Left forelimb (tissue), 1 donor: ENCODE data around the gene SYT12.
"Not testable (repeated sequence)": the region's sequence is repeated elsewhere in the genome, so short reads cannot be mapped to it uniquely, and the experiment has no call there.

Experiments used
- DNase-seq: peaks from one replicate; pipeline ENCODE4 v3.0.0-alpha.2; 2018; ENCODE audit warnings: low spot score

Gene SYT12

DNA sequence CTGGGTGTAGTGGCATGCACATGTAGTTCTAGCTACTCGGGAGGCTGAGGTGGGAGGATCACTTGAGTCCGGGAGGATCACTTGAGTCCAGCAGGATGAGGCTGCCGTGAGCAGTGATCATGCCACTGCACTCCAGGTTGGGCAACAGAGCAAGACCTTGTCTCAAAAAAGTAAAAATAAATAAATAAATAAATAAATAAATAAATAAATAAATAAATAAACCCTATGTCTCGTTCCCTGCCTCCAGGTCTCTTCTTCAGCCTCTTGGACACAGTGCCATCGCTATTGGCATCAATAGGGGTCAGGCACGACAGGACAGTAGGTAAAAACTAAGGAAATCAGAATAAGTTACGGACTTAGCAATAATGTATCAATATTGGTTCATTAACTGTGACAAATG, 23.4 kb upstream of the SYT12 start:
- no peak for DNase-seq

DNA sequence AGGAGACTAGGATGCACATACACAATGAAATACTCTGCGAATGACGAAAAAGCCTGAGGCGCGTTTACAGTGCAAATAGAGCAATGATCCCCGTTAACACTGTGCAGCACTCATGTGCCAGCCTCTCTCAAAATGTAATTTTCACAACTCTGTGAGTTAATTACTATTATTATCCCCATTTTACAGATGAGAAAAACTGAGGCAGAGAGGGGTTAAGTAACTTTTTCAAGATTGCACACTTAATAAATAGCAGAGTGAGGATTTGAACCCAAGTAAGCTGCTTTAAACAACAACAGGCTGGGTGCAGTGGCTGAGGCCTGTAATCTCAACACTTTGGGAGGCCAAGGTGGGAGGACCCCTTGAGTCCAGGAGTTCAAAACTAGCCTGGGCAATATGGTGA, 21.6 kb upstream of the SYT12 start:
- DNase-seq = no peak

DNA sequence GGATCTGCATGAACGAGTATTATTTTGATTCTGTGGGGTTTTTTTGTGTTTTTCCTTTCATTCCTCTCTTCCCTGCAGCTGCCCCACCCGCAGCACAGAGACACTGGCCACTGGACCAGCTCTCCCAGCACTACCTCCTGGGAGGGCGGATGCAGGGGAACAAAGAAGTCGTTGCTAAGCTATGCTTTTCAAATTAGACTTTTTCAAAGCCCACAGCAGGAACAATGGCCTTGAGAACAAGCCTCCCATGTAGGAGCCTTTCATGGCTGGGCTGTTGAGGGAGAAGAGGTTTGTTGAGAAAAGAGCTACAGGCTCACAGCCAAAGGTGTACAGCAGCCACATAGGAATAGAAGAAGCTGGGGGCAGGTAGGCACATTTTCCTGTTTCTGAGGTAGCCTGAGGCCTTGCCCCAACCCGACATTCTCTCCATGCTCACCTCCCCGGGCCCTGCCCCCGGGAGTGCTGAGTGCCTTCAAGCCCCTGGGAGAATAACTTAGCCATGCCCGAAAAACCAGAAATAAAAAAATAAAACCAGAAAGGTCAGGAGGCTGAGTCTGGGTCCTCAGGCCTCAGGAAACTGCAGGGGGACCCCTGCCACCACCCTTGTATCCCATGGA, 20.5 kb upstream of the SYT12 start:
- DNase-seq = no peak

DNA sequence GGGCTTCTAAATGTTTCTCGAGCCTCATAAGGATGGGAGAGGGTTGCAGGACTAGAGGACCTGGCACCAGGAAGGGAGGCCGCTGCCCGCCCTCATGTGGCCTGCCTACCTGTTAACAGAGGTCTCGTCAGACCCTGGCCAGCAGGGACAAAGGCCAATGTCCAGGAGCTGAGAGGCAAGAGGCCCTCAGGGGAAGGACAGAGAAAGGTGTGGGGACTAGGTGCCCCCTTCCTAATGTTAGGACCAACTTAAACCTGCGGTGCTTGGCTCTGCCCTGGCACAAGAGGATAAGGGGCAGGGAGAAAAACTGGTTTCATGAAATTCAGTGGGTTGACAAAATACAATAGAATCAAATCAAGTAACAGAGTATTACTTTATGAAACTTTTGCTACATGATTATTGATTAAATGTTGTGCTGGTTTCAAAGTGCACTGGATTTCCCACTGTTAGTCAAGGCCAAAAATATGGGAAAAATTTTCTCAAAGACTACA, 20.0 kb upstream of the SYT12 start:
- DNase-seq = no peak

DNA sequence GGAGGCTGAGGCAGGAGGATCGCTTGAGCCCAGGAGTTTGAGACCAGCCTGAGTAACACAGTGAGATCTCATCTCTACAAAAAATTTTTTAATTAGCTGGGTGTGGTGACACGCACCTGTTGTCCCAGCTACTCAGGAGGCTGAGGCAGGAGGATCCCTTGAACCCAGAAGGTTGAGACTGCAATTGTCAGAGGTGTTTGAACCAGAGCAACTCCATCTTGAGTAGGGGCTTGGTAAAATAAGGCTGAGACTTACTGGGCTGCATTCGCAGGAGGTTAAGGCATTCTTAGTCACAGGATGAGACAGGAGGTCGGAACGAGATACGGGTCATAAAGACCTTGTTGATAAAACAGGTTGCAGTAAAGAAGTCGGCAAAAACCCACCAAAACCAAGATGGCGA, 17.7 kb upstream of the SYT12 start:
- not testable (repeated sequence) for DNase-seq

DNA sequence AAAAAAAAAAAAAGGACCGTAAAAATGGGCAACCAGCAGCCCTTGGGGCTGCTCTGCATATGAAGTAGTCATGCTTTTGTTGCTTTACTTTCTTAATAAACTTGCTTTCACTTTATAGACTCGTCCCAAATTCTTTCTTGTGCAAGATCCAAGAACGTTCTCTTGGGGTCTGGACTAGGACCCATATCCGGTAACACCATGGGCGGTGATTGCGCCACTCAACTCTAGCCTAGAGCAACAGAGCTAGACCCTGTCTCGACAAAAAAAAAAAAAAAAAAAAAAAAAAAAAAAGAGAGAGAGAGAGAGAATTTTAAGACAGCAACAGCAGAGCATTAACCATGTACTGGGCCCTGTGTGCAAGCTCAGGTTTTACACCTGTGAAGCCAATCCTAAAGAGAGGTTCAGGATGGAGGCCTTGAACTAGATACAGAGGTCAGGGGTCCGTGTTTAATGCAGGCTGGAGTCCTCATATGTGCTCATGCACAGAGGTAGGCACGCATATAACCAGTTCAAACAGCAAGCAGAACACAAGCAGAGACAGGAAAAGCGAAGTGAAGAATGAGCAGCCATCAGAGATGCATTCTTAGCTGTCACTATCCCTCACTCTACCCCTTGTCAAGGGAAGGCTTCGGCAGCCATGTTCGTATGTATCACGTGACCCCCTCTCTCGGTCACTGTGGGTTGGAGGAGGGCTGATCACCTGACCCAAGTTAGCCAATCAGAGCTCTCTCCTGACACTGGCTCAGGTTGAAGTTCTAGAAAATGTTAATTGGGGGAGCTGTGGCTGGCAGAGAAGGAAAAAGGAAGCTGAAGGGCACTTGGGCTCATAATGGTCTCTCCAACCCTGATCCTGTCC, 16.7 kb upstream of the SYT12 start:
- no peak for DNase-seq

DNA sequence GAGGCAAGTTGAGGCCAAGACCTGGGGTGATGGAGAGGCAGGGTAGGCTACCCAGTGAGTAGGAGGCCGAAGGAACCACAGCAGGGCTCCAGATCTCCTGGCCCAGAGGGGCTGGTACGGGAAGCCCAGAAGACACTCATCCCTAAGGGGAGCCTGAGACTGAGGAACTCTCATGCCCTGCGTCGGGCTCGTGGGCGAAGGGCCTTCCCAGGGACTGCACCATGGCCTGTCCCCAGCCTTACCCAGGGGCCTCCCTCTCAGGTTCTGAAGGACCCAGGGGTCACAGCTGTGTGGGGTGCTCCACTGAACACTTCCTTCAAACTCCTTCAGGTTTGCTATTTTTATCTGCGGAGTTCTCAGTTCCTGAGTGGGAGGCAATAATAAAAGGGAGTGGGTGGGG, 15.8 kb upstream of the SYT12 start:
- DNase-seq = no peak

DNA sequence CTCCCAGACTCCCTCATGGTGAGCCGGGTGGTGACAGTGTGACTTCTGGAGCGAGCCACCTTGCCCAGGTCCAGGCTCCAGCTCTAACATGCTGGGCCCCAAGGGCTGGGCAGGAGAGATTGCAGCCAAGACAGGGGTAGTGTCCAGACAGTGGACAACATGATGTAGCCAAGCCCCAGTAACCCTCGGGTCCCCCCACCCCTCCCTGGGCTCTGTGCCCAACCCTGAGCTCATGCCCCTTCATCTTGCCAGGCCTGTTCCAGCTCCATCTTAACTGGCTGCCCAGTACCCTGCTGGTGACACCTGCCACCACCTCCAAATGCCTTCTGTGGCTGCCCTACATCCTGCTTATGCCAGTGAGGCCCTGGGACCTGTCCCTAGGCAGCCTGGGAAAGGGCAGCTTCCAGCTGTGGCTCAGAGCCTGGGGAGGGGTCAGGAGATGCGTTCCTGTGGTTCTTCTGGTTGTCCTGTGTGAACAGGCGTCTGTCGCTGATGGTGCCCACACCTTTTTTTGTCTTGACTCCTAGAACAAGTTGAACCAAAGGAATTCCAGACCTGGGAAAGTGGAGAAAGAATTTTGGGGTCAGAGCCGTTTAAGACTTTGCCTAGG, 12.5 kb upstream of the SYT12 start:
- no peak for DNase-seq

DNA sequence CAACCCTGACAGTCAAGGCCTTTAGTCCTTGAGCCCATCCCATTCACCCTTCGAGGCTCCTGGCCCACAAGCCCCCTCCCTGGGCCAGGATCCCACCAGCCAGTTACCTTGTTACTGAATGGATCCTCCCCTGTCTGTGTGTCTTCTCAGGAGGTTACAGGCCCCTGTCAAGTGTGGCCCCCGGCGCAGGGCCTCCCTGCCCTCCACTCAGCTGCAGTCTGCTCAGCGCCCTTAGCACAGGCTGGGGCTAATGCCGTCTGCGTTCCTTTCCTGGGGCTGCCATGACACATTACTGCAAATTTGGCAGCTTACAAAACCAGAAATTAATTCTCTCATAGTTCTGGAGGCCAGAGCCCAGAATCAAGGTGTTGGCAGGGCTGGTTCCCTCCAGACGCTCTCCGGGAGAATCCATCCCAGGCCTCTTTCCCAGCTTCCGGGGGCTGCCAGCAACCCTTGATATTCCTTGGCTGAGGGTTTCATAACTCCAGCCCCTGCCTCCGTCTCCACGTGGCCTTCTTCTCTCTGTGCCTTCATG, 9.4 kb upstream of the SYT12 start:
- no peak for DNase-seq

DNA sequence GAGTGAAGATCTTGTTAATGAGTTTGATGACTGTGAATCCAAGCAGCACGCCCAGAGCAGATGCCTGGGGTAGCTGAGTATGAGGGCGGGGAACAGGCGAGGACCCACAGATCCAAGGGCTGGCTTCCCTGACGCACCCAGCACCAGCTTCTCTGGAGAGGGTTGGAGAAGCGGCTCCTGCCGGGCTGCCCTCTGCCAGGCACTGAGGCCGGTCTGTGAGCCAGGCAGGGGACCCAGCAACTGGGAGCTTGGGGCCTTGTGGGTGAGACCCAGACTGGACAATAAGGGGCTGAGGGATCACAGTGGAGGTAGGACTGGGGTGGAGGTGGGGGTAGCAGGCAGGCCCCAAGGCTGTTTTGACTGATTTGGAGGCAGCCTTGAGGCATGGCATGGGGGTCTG, 8.6 kb upstream of the SYT12 start:
- DNase-seq = no peak

DNA sequence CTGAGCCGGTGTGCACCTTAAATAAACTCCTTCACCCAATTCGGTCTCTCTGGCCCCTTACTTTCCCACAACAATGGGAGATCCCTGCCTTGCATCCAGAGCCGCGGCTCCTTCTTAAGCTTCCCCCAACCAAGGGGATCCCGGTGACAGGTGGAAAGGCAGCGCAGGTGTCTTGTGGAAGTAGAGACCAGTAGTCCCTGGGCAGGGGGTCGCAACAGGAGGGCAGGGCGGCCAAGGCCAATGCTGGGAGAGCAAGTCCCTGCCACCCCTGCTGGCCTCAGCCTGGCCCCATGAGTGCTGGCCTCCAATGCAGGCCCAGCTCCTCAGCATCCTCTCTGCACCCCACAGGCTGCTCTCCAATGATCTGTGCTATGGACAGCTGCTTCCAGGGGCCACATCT, 7.9 kb upstream of the SYT12 start:
- no peak for DNase-seq

DNA sequence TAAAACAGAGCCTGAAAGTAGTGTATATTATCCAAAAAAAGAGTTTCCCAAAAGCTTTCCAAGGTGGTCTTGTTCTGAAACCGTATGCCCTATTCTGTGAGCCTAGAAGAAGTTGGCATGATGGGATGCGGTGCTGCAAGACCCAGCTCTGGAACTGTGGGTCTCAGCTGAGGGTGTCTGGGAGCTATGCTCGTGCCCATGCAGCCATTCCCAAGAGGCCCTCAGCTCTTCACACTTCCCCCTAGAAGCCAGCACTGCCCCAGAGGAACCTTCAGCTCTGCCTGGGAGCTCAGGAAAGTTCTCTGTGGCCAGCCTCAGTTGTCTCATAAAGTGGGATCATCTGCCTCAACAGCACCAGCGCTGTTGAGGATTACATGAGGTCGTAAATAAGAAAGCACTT, 6.4 kb upstream of the SYT12 start:
- no peak for DNase-seq

DNA sequence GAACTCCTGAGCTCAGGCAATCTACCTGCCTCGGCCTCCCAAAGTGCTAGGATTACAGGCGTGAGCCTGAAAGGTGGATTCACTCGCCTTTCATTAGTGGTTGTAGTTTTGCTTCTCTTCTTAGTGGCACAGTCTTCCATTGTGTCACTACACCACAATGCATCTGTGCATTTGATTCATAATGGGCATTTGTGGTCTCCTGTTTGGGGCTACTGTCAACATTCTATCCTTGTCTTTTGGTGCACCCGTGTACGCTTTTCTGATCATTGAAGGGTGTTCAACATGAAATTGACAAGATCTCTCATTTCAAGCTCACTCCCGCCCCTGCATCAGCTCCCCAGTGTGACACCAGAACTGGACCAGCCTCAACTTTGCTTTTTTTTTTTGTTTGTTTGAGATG, 2.0 kb upstream of the SYT12 start:
- no peak for DNase-seq

DNA sequence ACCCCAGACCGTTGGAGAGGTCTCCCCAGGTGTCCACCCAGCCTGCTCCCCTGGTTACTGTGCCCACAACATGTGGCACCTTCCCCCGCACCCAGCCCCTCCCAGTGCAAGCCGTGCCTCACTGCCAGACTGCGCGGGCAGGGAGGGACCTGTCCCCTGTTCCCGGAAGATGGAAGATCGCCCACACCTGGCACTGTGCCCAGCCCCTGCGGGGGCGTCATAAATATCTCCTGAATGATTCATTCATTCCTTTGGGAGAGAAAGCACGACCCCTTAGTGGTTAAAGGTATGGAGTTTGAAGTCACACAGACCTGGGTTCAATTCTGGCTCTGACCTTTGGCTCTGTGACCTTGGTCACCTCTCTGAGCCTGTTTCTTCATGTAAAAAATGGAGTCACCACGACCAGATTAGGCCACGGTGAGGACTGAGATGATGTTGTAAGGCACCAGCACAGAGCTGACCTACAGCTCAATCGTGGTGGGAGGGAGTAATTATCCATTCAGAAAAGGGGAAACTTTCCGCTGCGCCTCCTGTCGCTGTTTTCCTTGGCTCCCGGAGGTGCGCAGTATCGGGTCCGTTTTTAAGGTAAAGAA, 497 bp upstream of the SYT12 start:
- no peak for DNase-seq

DNA sequence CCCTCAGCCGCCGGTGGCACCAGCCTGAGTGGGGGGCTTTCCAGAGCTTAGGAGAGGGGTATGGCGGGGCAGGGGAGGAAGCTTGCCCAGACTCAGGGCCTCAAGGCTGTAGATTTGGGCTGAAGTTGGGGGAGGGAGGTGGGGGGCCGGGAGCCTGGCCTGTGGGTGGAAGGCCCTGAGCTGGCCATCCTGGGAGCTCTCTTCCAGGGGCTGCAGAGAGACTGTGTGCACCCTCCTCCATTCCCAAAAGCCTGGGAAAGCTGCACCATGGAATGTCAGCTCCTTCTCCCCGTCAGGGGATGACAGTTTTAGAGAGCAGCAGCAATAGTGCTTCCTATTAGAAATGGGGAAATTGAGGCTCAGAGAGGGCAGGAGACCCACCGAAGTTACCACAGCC, 1.0 kb downstream of the SYT12 start:
- no peak for DNase-seq

DNA sequence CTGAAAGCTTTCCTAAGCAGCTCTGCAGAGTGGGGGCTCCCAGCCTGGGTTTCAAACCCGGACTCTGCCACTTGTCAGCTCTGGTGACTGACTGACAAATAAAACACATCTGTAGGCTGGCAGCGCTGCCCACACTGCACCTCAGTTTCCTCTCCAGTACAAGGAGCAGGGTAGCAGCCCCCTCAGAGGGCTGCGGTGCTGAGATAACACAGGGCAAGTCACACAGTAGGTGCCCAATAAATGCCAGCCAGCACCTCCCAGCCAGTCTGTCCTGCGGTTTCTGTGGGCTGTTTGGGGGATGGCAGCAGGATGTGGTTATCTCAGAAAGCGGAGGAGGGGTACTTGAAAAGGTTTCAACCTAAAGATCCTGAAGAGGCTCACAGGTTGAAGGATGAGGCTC, 1.5 kb downstream of the SYT12 start:
- DNase-seq = no peak

DNA sequence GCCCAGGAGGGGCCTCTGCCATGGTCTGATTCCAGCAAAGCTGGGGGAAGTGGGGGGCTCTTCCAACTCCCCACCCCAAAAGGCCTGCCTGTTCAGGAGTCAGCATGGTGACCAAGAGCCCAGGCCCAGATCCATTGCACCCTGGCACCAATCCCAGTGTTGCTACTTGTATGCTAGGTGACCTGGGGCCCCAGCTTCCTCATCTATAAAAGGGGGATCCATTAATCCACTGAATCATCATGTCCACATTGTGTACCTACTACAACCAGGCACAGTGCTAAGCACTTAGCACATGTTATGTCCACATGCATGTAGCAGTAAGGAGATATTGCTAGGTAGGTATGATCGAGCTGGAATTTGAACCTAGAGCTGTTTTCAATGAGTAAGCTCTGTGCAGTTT, 2.0 kb downstream of the SYT12 start:
- DNase-seq = no peak

DNA sequence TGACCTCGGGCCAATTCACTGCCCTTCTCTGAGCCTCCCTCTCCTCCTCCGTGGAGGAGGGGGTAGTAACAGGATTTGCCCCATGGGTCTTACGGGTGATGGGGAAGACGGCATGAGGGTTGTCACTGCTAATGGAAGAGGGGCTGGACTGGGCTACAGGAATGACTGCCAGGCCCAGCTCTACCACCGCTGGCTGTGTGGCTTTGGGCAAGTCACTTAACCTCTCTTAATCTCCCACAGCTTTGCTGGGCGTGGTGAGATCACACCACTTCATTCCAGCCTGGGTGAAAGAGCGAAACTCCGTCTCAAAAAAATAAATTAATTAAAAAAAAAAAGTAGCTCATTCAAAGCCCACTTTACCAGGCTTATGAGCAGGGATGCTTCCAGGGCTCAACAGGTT, 2.8 kb downstream of the SYT12 start:
- no peak for DNase-seq

DNA sequence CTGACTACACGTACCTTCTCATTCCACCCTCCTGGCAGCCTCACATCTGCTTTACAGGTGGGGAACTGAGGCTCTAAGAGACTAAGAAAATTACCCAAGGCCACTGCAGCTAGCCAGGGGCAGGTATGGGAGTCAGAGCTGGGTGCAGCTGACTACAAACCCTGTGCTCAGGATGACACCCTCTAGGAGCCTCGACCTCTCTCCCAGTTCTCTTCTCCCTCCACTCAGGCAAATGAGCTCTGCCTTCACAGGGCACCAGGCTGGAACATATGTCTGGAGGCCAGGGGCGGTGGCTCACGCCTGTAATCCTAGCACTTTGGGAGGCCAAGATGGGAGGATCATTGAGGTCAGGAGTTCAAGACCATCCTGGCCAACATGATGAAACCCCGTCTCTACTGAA, 4.0 kb downstream of the SYT12 start:
- DNase-seq = no peak

DNA sequence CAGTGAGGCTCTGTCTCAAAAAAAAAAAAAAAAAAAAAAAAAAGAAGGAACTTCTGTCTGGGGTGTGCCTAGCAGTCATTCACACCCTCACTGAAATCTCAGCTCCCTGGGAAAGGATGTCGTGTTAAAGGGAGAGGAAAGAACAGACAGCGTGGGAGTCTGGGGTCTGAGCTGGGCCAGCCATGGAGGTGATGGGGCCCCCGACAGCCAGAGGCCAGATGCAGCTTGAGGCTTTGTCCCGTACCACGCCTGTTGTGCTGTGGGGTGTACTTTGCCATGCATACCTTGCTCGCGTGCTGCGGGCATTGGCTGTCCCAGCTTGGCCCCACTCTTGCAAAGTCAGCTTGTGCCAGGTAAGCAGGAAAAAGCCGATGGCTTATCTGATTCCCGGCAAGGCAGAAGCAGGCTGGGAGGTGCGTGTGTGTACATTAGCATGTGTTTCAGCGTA, 4.6 kb downstream of the SYT12 start:
- no peak for DNase-seq

DNA sequence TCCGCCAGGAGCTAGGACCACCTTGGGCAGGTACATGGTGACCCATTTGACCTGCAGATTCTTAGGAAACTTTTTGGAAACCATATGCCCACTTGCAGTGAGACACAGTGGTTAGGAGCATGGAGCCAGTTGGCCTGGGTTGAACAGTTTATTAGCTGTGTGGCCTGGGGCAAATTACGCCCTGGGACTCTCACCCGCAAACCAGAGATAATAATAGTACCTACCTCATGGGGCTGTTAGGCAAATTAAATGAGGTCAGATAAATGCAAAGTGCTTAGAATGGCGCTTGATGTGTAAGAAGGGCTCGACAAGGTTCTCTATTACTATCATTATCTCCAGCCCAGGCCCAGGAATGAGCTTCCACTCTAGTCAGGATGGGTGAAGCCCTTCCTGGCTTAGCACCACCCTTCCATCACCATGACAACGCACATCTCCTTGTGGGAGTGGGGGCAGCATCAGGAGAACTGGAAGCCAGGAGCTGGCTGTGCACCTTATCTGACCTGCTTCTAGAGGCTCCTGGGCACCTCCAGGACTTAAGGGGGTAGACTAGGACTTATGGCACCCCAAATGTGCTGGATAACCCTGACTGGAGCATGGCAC, 5.1 kb downstream of the SYT12 start:
- no peak for DNase-seq

DNA sequence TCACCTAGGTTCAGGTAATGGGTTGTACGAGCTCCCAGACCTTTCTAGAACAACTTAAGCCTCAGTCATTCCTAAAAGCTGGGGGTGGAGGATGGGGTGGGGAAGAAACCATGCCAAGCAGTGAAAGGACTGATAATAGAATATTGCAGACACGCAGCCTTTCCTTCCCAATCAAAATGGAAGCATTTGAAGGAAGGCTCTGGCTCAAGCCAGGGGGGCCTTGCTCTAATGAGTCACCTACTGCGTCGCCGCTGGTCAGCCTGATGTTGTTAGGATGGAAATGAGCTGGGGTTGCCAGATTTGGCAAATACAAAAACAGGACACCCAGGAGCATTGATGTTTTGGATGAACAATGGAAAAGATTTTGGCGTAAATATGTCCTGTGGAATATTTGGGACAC, 6.2 kb downstream of the SYT12 start:
- DNase-seq = no peak
